Effector memory CD4-positive, alpha-beta T cell (primary cell): ENCODE measurements around the gene SERINC3.
"Not testable (repeated sequence)": the region's sequence is repeated elsewhere in the genome, so short reads cannot be mapped to it uniquely, and the experiment has no call there.

Experiments
- DNase-seq, 3 donors: peaks; one replicate each; pipeline ENCODE4 v3.0.0-alpha.2; 2020
- H3K27ac ChIP-seq: 2 replicates; pipeline ENCODE4 v1.7.0; 2013; ENCODE audit warnings: mild to moderate bottlenecking, low read length, moderate library complexity; ENCODE audit not compliant: insufficient read depth, poor library complexity, severe bottlenecking
- H3K27me3 ChIP-seq: replicated peaks from 2 replicates; pipeline ENCODE4 v1.7.0; 2013; ENCODE audit warnings: mild to moderate bottlenecking, low read length; ENCODE audit not compliant: insufficient read depth, control insufficient read depth, poor library complexity, severe bottlenecking
- H3K36me3 ChIP-seq: 2 replicates; pipeline ENCODE4 v1.7.0; 2013; ENCODE audit warnings: mild to moderate bottlenecking, low read length, moderate library complexity; ENCODE audit not compliant: control insufficient read depth, insufficient read depth
- H3K4me1 ChIP-seq: 2 replicates; pipeline ENCODE4 v1.7.0; 2013; ENCODE audit warnings: low read length, mild to moderate bottlenecking; ENCODE audit not compliant: control insufficient read depth, insufficient read depth, poor library complexity, severe bottlenecking
- H3K4me3 ChIP-seq: 2 replicates; pipeline ENCODE4 v1.7.0; 2013; ENCODE audit warnings: low read length, low read depth, mild to moderate bottlenecking; ENCODE audit not compliant: insufficient read depth, poor library complexity, severe bottlenecking
- H3K9me3 ChIP-seq: 2 replicates; pipeline ENCODE4 v1.7.0; 2013; ENCODE audit warnings: mild to moderate bottlenecking, low read length, moderate library complexity; ENCODE audit not compliant: control insufficient read depth
- total RNA-seq, 3 donors: gene quantifications; one replicate each; lab custom pipeline; 2026; lab: John Stamatoyannopoulos, UW

Gene SERINC3
- 128 to 130 (median 130) reads per million in 3 donors for total RNA-seq

- H3K36me3 ChIP-seq = no peaks in the 10 kb centered on the region
- peak within 1 kb of the TSS; percentile 93 for H3K4me3 ChIP-seq
- H3K4me1 ChIP-seq = peaks cover 35% of the 10 kb centered on the region
- H3K27me3 ChIP-seq = no peaks in the 10 kb centered on the region
- H3K9me3 ChIP-seq = no peaks in the 10 kb centered on the region
- peak; percentile 94 to 96 (median 95) for DNase-seq
- peak within 1 kb of the TSS; percentile 99 for H3K27ac ChIP-seq
Measured at GRCh38 chr20:44521484-44522481, at the start of gene SERINC3. Gene SERINC3, minus strand, starts transcription at chr20:44522070. Its CDS starts 119 bp downstream, at chr20:44521951.

- H3K27ac ChIP-seq = no peak overlapping the region
- H3K4me1 ChIP-seq = no peaks in the 10 kb centered on the region
- H3K27me3 ChIP-seq = no peaks in the 10 kb centered on the region
- no peak for DNase-seq
- H3K9me3 ChIP-seq = no peaks in the 10 kb centered on the region
- no peak overlapping the region for H3K4me3 ChIP-seq
- no peaks in the 10 kb centered on the region for H3K36me3 ChIP-seq
Measured at GRCh38 chr20:44571362-44571988, 49.6 kb upstream of the SERINC3 start.

GRCh38 chr20:44570367-44570766 is 48.5 kb upstream of the SERINC3 start:
- H3K9me3 ChIP-seq = no peaks in the 10 kb centered on the region
- no peaks in the 10 kb centered on the region for H3K4me1 ChIP-seq
- H3K27ac ChIP-seq = no peak overlapping the region
- no peaks in the 10 kb centered on the region for H3K27me3 ChIP-seq
- H3K36me3 ChIP-seq = no peaks in the 10 kb centered on the region
- H3K4me3 ChIP-seq = no peak overlapping the region
- no peak for DNase-seq

- H3K4me1 ChIP-seq = no peaks in the 10 kb centered on the region
- no peaks in the 10 kb centered on the region for H3K27me3 ChIP-seq
- H3K4me3 ChIP-seq = no peak overlapping the region
- H3K36me3 ChIP-seq = no peaks in the 10 kb centered on the region
- no peak for DNase-seq
- no peak overlapping the region for H3K27ac ChIP-seq
- no peaks in the 10 kb centered on the region for H3K9me3 ChIP-seq
Measured at GRCh38 chr20:44566811-44567210, 44.9 kb upstream of the SERINC3 start.

- no peak for DNase-seq
- Histone ChIP-seq H3K9me3 (no peaks in the 10 kb centered on the region), H3K27me3 (no peaks in the 10 kb centered on the region), H3K4me1 (no peaks in the 10 kb centered on the region), H3K4me3 (no peak overlapping the region), H3K36me3 (no peaks in the 10 kb centered on the region), H3K27ac (no peak overlapping the region)
Measured at GRCh38 chr20:44566018-44566417, 44.1 kb upstream of the SERINC3 start.

- no peak for DNase-seq
- no peaks in the 10 kb centered on the region for H3K36me3 ChIP-seq
- no peak overlapping the region for H3K4me3 ChIP-seq
- no peaks in the 10 kb centered on the region for H3K4me1 ChIP-seq
- H3K9me3 ChIP-seq = no peaks in the 10 kb centered on the region
- H3K27ac ChIP-seq = no peak overlapping the region
- H3K27me3 ChIP-seq = no peaks in the 10 kb centered on the region
Measured at GRCh38 chr20:44561876-44562275, 40.0 kb upstream of the SERINC3 start.

DNA sequence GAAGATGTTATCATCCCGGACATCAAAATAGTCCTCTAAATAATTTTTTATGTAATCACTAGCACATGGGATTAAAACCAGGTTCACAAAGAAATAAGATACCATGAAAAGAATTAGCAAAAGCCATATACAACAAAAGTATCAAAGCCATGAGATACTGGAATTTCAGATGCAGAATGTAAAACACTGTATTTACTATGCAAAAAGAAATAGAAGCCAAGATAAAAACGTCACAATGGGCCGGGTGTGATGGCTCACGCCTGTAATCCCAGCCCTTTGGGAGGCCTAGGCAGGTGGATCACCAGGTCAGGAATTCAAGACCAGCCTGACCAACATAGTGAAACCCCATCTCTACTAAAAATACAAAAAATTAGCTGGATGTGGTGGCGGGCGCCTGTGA is 38.9 kb upstream of the SERINC3 start:
- H3K4me1 ChIP-seq = not testable (repeated sequence)

GRCh38 chr20:44560229-44560628 is 38.4 kb upstream of the SERINC3 start:
- Histone ChIP-seq H3K4me3 (no peak overlapping the region), H3K36me3 (no peaks in the 10 kb centered on the region), H3K27ac (no peak overlapping the region), H3K27me3 (no peaks in the 10 kb centered on the region), H3K9me3 (no peaks in the 10 kb centered on the region), H3K4me1 (no peaks in the 10 kb centered on the region)
- no peak for DNase-seq

More for the DNA sequence above, 38.9 kb upstream of the SERINC3 start:
- not testable (repeated sequence) for DNase-seq, H3K36me3 ChIP-seq, H3K27me3 ChIP-seq, H3K27ac ChIP-seq, H3K4me3 ChIP-seq, H3K9me3 ChIP-seq

DNA sequence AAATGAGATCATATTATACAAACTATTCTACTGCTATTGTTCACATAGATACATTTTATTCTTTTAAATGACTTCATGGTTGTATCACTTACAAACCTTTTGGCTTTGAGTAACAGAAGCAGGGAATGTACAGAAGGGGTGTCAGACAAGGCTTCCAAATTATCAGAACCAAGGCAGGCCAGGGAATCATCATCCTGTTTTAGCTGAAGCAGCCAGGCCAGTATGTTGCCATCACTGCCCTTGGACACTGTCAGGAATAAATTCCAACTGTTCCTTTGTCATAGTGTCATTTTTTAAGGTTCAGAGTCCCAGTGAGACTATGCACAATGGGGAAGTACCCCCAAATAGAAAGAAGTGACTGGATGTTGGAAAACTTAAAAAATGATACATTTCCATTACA is 37.4 kb upstream of the SERINC3 start:
- Histone ChIP-seq H3K27me3 (no peaks in the 10 kb centered on the region), H3K36me3 (no peaks in the 10 kb centered on the region), H3K4me1 (no peaks in the 10 kb centered on the region), H3K9me3 (no peaks in the 10 kb centered on the region), H3K4me3 (no peak overlapping the region), H3K27ac (no peak overlapping the region)
- DNase-seq = no peak
